NCI-H345 treated with DMSO at 0.1 percent for 48 hours (cell line): ENCODE data around the gene BTBD16.

Experiments used
- DNase-seq: peaks from one replicate; lab custom pipeline; 2025; ENCODE audit not compliant: unreplicated experiment; lab: John Stamatoyannopoulos, UW

Gene BTBD16

DNA sequence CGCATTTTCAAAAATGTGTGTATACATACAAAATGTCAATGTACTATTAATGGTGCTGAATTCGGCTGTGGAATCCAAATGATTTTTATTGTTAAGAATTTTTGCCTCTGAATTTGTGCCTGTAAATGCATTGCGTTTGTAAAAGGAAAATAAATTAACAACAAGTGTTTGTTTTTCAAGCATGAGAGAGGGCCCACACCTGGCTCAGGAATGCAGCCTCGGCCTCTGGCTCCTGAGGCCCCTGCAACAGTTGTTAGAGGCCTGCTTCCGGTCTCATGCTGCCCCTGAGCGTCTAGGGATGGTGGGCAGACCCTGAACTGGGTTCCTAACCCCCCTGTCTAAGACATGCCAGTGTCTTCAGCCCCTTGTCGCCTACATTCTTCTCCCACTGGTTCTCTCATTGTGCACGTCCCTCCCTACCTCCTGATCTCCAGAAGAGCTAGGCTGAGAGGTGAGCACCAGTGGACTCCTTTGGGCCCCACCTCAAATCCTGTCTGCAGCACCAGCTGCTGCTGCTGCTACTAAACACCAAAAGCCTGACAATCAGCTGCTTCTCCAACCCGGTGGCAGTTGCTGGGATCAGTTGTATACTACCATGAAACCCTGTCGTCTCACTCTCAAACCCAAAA lies 1.9 kb upstream of the BTBD16 start:
- DNase-seq, result no peak

DNA sequence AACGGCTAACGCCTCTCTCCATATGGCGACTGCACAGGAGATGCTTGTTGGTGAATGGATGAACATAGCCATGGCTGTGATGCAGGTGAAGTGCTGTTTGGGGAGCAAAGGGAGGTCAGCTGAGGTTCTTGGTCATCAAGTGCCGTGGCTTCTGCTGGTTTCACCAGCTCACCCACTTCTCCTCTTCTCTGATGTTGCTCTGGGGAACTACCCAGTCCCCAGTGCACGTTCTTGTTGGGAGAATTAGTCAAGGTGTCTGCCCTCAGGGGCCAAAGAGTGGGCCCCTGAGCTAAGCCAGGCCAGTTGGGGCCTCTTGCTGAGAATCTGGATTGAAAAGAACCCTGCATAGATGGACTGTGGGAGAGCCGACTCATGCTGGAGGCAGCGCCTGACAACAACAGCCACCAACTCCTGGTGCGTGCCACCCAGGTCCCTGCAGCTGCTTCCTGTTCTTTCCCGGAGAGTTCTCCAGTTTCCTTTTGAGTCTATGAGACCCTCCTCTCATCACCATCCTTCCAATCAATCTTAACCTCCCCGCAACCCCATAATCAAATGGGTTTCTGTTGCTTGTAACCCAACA lies 3.0 kb downstream of the BTBD16 start:
- no peak for DNase-seq

DNA sequence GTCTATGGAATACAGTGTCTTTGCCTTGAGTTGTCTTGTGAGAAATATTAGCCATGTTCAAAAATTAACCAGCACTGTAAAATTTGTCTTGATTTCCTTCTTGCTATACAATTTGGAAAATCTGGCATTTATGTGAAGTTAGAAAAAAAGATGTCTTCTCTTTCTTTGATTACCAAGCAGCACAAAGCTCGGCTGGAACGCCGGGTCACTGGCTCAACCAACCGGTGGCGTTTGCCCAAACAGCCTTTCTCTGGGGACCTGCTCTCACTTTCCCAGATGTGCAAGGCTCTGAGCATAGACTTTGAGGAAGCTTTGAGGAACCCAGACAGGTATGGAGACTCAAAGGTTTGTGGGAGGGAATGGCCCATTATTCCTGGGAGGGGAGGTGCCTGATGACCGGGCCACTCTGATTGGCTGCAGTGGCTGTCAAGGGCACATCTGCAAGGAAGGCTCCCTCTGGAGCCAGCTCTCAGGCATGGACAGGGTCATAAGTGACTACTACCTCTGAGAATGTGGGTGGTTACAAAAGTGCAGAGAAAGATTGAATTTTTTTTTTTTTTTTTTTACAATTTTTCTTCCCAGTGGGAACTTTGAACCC lies 5.6 kb downstream of the BTBD16 start:
- DNase-seq, result no peak

DNA sequence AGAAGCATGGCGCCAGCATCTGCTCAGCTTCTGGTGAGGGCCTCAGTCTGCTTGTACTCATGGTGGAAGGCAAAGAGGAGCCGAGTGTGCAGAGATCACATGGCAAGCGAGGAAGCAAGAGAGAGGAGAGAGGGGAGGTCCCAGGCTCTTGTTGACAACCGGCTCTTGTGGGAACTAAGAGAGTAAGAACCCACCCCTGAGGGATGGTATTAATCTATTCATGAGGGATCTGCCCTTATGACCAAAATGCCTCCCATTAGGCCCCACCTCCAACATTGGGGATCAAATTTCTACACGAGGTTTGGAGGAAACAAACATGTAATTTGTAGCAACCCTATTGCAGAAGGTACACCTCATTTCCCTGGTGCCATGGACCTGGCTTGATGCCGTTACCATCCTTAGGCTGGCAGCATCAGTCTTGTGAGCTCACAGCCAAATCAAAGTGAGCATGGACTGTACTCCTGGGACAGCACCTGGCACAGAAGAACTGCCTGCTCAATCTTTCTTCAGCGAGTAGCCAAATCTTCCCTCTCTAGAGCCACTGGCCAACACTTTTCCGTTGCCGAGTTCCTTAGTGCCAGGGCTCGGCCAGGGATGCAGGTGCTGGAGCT lies 6.5 kb downstream of the BTBD16 start:
- DNase-seq, result no peak

DNA sequence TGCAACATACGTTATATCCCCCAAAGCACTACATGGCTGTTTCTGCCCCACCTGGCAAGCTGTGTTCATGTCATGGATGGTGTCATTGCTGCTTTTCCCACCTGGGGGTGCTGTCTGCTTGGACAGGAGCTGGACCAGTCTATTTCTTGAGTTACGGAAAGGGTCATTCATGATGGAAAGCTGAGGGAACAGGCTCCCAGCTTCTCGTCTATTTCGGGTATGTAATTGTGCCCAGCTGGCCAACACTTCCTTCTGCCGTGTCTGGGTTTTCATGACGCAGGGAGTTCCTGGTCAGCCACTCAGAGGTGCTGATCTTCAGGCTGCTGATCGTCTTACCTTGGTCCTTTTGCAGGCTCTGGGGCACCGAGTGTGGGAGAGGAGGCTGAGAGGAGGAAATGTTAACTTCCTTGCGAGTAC lies 8.6 kb downstream of the BTBD16 start:
- no peak for DNase-seq

DNA sequence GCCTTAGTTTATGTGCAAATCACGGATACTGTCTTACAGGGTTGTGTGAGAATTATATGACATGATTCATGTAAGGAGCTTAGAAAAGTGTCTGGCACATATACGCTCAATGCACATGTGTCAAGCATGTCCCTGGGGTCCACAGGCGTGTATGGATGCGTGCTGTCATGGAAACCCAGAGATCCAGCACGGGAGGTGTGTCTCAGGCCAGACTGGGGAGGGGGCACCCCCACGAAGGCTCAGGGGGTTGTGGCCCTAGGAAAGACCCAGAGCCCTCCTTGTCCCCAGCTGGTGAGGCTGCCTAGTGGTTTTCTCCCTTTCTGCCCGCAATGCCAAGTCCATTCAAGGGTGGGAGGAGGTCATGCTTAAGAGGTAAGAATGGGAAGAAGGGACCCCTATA lies 9.1 kb downstream of the BTBD16 start:
- DNase-seq, result no peak

DNA sequence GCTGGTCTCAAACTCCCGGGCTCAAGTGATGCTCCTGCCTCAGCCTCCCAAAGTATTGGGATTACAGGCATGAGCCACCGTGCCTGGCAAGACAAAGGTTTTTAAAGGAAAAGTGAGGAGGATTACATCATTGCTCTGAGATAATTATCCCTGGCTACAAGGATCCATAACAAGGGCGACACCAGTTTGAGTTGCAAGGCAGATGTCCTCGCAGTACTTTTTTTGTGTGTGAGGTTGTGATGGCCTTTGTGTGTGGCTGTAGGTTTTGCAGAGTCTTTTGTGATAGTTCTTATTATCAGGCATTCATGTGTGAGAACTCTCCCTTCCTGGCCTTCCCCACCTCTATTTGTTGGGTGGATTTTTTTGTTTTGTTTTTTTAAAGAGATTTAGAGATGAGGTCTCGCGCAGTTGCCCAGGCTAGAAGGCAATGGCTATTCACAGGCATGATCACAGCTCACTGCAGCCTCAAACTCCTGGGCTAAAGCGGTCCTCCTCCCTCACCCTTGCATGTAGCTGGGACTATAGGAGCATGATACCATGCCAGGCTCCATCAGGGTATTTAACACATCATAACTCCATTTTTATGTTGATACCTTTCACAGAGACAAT lies 10.0 kb downstream of the BTBD16 start:
- DNase-seq, result no peak

DNA sequence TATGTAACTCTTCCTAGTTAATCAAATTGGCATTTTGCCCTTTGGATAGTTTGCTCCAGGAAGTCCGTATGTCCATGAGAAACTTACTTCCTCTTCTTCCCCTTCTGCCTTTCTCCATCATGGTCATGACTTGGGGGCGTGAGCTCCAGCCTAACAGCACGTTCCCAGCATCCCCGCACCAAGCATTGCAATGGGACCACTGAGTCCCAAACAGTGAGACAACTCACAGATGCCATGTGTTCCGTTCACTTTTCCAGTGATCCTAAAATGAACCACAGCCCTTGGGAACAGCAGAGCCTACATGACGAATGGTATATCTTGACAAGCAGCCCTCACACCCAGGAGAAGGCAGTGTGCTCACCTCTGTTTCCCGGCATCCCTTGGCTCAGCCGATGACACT lies 10.7 kb downstream of the BTBD16 start:
- no peak for DNase-seq

DNA sequence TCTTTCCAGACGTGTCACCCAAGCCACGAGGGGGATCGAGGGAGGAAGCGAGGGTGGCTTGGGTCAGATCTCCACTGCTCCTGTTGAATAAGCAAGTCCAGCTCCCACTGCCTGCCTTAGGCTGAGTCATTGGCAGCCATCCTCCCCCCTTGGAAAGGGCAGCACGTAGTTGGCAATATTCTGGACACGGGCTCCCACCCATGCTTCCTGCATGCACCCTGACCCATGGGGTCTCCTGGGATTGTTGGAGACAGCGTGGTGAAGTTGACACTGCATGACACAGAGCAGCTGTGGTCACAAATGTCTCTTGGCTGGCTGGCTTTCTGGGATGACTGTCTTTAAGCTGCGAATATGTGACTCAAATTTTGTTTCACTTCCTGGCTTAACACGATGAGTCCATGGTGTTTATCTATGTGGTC lies 11.2 kb downstream of the BTBD16 start:
- DNase-seq, result no peak

DNA sequence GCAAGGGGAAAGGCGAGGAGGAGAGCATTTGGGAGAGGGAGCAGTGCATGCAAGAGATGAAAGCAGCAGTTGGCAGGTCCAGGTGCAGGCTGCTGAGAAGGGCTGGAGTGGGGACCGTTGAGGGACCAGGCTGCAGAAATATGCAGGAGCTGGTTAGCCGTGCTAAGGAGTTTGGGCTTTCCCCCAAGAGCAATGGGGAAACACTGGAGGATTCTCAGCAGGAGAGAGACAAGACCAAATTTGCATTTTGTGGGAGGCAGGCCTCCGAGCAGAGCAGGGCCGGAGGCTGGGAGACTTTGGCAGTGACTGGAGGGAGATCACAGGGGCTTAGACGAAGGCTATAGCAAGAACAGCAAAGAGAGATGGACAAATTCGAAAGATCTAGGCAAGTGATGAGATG lies 11.8 kb downstream of the BTBD16 start:
- DNase-seq, result no peak

DNA sequence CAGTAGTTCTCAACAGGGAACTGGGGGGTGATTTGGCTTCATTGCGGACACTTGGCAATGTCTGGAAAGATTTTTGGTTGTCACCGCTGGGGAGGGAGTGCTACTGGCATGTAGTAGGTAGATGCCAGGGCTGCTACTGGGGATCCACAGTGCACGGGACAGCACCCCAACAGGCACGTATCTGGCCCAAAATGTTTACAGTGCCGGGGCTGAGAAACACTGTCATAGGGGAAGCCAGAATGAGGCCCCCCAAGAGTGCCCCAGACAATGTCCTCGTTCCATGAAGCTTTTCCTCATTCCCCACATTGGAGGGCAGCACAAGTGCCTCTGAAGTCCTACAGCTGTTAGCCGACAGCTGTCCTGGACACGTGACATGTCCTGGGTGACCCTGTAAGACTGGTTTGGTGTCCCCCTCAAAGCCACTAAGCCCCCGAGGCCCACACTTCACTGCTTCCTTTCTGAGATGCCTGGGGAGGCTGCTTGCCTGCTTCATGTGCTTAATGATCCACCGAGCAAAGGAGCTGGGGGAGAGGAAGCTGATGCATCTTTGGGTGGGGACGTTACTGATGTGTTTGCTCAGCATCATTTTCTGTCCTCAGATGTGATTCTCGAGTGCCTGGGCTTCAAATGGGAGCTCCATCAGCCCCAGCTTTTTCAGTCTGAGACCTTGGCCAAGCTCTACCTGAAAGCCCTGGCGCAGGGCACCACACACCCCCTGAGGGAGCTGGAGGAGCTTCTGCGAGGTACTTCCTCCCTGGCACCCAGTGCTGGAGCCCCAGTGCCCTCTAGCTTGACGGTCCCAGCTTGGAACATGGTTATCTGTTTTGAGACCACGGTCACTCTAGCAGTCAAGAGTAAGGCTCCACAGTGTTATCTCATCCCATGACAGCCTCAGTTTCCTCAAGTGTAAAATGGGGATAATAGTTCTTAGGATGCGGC lies 14.7 kb downstream of the BTBD16 start:
- DNase-seq, result no peak

DNA sequence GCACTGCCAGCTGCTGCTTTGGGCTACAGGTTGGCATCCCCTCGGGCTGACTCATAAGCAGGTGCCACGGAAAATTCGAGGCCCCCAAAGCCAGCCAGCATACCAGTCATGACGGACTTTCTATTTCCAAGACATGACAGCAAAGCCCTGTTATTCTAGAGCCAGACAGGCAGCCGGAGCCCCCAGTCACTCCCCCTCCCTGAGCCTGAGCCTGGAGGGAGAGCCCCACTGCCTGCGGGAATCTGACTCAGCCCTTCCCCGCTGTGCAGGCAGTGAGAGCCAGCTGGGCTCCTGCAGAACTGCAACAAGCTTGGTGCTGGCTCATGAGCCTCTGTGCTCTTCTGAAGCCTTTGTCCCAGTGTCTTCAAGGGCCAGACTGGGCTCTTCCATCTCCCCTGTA lies 15.8 kb downstream of the BTBD16 start:
- no peak for DNase-seq

DNA sequence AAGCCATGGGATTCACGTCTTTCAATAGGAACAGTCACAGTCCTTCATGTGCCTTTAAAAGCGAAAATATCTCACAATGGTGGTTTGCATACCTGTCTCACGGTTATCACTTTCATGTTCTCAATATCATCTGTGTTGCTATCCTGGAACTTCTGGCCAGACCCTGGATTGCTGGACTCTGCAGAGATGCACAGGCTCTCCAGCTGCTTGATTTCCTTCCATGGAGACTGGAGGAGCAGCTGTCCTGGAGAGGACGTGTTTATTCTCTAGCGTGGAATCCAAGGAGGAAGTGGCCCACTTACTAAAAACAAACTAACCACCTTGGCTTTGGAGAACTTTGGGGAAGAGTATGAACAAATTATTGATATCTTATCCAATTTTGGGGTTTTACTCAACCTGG lies 16.5 kb downstream of the BTBD16 start:
- DNase-seq, result no peak

DNA sequence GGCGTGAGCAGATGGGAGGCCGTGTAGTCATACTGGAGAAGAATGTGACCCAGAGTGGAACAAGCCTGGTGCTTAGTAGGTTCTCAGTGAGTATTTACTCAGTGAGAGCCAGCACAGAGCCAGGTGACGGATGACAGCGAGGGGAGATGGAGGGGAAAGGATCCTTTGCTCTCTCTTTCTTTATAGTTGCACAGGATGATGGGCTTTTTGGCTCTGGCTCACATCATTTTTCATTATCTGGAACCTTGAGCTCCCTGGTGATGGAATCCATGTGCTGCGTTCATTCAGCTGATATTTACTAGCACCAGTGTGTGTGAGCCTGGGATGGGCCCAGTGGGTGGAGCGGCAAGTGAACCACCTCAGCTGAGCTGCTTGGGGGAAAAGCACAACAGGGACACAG lies 17.2 kb downstream of the BTBD16 start:
- no peak for DNase-seq

DNA sequence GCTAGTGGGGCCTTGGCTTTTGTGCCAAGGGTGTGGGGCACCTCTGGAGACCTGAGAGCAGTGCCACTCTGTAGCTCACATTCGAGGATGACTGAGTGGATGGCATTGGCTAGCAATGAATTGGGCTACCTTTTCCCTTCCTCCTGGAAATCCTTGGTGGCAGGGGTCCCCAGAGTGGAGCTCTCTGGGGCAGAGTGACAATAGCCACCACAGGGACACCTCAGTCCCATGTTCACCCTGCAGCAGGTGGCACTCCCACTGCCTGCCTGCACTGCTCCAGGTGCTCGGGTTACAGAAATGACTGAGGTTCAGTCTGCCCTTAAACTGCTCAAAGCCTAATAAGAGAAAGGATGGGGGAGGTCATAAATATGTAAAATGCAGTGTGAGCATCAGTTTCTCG lies 17.8 kb downstream of the BTBD16 start:
- DNase-seq, result no peak

DNA sequence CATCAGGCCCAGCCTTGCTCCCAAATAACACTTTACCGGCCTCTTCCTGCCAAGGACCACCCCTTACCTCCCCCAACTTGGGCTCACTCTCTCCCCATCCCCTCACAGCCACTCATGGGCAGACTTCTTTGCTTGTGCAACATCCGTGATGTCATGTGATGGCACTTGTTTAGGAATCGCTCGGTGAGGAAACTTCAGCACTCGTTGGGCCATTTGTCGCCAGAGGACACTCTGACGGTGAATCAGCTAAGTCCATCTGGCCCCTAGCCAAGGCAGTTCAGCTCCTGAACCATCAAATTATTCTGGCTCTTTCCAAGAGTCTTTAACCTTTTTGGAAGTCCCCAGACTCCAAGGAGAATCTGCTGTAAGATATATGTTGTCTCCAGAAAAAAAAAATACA lies 19.2 kb downstream of the BTBD16 start:
- no peak for DNase-seq

DNA sequence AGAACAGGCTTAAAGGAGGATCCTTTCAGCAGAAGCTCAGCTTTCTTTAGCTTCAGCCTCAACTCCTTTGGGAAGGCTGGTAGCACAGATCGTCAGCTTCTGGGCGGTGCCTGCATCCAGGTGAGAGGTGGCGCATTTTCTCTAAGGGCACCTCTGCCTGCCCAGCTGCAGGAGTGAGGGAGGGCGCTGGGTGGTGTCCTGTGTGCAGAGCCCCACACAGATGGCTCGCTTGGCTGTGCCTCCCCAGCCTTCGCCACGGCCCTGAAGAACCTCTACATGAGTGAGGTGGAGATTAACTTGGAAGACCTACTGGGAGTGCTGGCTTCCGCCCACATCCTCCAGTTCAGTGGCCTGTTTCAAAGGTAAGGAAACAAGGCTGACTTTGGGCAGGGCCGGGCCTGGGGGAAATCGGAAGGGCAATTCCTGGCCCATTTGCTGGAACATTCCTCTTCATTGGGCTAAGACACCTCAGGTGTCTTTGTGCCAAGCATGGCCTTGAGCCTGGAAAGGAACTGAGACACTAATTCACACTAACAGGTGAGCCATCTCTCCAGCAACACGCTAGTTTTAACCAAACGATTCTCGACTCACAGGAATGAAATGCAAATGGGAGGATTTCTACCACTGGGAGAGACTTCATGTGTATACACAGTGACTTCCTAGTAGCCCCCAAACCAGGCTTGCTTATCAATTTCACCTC lies 19.9 kb downstream of the BTBD16 start:
- no peak for DNase-seq

DNA sequence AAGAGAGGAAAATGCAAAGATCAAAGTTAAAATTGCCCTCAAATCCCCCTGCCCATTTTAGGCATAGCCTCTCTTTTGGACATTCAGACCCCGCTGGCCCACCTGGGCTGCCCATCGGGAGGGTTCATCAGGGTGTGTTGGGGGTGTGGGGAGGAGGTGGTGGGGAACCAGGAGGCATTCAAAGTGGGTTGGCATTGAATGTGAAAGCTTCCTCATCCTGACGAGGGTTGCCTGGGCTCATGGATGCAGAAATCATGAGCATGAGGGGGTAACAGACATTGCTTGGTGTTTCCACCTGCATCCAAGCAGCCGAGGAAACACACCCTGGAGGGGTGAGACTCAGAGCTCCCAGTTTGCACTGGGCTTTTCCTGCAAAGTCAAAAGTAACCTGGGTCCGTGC lies 20.6 kb downstream of the BTBD16 start:
- DNase-seq, result no peak

DNA sequence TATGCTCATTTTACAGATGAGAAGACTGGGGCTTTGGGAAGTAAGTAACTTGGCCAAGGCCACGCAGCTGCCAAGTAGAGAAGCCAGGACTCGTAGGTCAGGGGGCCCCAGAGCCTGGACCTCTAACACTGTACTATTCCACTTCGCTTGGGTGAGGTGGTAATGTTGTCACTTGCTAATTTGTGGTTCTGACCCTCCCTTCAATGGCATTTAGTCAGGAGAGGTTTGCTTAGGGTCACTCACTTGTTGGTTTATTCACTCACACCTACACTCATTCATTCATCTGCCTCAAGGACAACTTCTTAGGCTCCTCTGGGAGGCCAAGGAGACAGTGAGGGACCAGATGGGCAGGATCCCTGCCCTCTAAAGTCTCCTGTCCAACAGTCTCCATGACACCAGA lies 21.3 kb downstream of the BTBD16 start:
- no peak for DNase-seq
